GM20431 (cell line): Measurements from ENCODE around the gene CALY.

ENCODE experiments used
- in situ Hi-C: fragments of 300-500 bp; cut with MseI, MboI; formaldehyde crosslinking; loops from one replicate; pipeline ENCODE4 v1.15.0; 2020; ENCODE audit warnings: low sequenced_read_pairs; ENCODE audit not compliant: unreplicated experiment

The CALY gene

GRCh38 chr10:133276435-133277201, 60.1 kb downstream of the CALY start, which contains the start of gene ADAM8:
Gene ADAM8 (minus strand): TSS chr10:133276868. CDS start chr10:133276817, 51 bp downstream.
- in situ Hi-C loops = no loop called here

GRCh38 chr10:133276100-133276434, 60.6 kb downstream of the CALY start:
- in situ Hi-C loops = no loop called here

- in situ Hi-C loops = no loop called here
Measured at GRCh38 chr10:133275684-133276092, 61.0 kb downstream of the CALY start.

GRCh38 chr10:133274751-133275683, 61.7 kb downstream of the CALY start:
- in situ Hi-C loops = no loop called here
